ENCODE results near the gene ADRA1B.
A peak's percentile ranks its signal among the peaks of the same experiment; 100 is the strongest.
"Not testable (repeated sequence)": the region's sequence is repeated elsewhere in the genome, so short reads cannot be mapped to it uniquely, and the experiment has no call there.

ADRA1B gene

DNA sequence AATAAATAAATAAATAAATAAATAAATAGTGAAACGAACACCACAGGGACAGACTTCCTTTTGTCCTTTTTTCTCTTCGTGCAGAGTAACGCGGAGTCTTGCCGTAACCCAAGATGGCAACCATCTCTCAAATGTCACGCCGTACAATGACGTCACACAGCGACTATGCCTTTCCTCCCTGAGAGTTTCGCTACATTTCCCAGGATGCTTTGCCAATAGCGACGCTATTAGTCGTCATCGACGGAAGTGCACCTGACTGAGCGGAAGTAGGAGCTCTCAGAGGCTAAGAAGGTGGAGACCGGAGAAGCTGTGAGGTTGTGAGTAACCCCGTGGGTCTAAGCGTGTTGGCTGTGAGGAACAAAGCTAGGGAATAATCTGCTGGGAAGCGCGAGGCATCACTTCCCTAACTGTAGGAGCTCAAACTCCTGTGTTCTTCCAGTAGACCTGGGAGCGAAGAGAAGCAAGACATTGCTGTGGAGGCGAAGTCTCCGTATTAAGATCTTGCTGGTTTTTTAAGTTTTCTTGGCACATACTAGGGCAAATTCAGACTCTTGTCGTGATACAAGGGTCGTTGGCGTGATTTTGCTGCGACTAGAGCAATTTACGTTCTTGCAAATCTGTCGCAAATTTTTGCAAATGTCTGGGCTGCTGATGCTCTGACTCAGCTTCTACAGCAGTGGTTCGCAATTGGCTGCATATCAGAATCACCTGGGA lies 92.8 kb downstream of the ADRA1B start, which contains the start of gene TTC1:
Gene TTC1 (plus strand): TSS at position 263 of the 714 bp plus-strand sequence. CDS start 1,390 bp downstream, outside the sequence.
- ChIA-PET CTCF (interaction anchor here (1.0 to 1.9 kb wide), 2 partner anchors 12 to 22 kb away, joined by 4 to 15 read pairs; no protein-coding TSS in a partner anchor), POLR2A (interaction anchor here (0.9 kb wide), 1 partner anchor 22 kb away, joined by 3 read pairs; no protein-coding TSS in a partner anchor)
- Histone ChIP-seq H3K27me3 (replicated peaks in 2 of 5; ENCODE audit: control insufficient read depth in 4 of 5, insufficient read depth in 5 of 5, low read length in 4 of 5) (no peaks in the 10 kb centered on the region), H3K4me3 (ENCODE audit: control insufficient read depth in 1 of 7, extremely low read depth in 1 of 7, insufficient read depth in 4 of 7, low read depth in 2 of 7, low read length in 6 of 7) (peak within 1 kb of the TSS; percentile 66 to 100 (median 98)), H3K27ac (ENCODE audit: insufficient read depth in 1 of 2, low read depth in 1 of 2, low read length in 2 of 2, poor library complexity in 1 of 2, severe bottlenecking in 2 of 2) (peak within 1 kb of the TSS; percentile 85 to 93), H3K4me1 (ENCODE audit: control extremely low read depth in 1 of 4, control insufficient read depth in 4 of 4, insufficient read depth in 4 of 4, low read length in 3 of 4) (peaks cover 8 to 18% (median 13%) of the 10 kb centered on the region in 4 experiments), H3K36me3 (ENCODE audit: control insufficient read depth in 4 of 4, insufficient read depth in 4 of 4, low read length in 3 of 4) (peaks cover 2 to 17% (median 13%) of the 10 kb centered on the region in 4 experiments), H3K9me3 (ENCODE audit: control extremely low read depth in 1 of 5, control insufficient read depth in 4 of 5, insufficient read depth in 2 of 5, low read depth in 1 of 5, low read length in 4 of 5) (no peaks in the 10 kb centered on the region)
- under 1% methylated on average over 28 of the region's 31 CpGs for WGBS (ENCODE audit: insufficient coverage)
- DNase-seq = peak; percentile 99 to 100 (median 99)

DNA sequence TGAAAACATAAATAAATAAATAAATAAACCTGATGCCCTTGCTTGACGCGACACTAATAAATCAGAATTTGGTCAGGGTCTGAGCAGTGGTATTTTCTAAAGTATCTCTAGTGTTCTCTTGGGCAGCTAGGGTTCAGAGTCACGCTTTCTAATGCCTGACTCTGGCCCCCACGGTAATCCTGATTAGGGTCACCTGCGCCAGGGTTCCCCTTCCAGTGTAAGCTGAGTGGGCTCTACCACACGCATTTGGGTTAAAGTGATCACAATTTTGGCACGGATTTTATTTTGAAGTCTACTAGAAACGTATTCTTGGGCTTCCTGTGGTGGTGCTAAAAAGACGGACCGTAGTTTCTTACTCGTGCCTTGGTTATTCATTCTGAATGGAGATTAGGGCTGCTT lies 93.3 kb downstream of the ADRA1B start:
- Histone ChIP-seq H3K4me1 (ENCODE audit: control extremely low read depth in 1 of 4, control insufficient read depth in 4 of 4, insufficient read depth in 4 of 4, low read length in 3 of 4) (peaks cover 8 to 18% (median 13%) of the 10 kb centered on the region in 4 experiments), H3K27me3 (replicated peaks in 2 of 5; ENCODE audit: control insufficient read depth in 4 of 5, insufficient read depth in 5 of 5, low read length in 4 of 5) (no peaks in the 10 kb centered on the region), H3K4me3 (ENCODE audit: control insufficient read depth in 1 of 7, extremely low read depth in 1 of 7, insufficient read depth in 4 of 7, low read depth in 2 of 7, low read length in 6 of 7) (peak overlapping the region; percentile 66 to 100 (median 98)), H3K36me3 (ENCODE audit: control insufficient read depth in 4 of 4, insufficient read depth in 4 of 4, low read length in 3 of 4) (peaks cover 2 to 17% (median 13%) of the 10 kb centered on the region in 4 experiments), H3K9me3 (ENCODE audit: control extremely low read depth in 1 of 5, control insufficient read depth in 4 of 5, insufficient read depth in 2 of 5, low read depth in 1 of 5, low read length in 4 of 5) (no peaks in the 10 kb centered on the region), H3K27ac (ENCODE audit: insufficient read depth in 1 of 2, low read depth in 1 of 2, low read length in 2 of 2, poor library complexity in 1 of 2, severe bottlenecking in 2 of 2) (peak overlapping the region; percentile 85 to 93)
- DNase-seq = no peak
- 4% methylated on average over 9 of the region's 11 CpGs for WGBS (ENCODE audit: insufficient coverage)
- POLR2A ChIA-PET = no interaction called here
- CTCF ChIA-PET = interaction anchor here (1.0 to 1.9 kb wide), 2 partner anchors 12 to 23 kb away, joined by 4 to 15 read pairs; no protein-coding TSS in a partner anchor

DNA sequence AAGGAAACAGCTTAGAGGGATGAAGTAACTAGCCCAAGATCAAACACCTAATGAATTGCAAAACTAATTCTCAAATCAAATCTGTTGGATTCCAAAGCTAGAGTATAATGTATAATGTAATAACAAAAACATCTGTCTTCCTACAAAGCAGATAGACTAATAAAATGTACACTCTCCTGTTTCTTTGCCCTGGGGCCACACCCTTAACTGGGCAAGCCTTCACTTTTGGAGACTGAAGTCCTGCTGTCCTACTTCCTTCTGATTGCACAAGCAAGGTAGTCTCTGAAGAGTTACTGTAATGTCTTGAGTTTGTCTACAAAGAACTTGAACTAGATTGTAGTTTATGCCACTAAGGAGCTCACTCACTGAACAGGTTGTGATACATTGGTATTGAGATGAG lies 95.2 kb downstream of the ADRA1B start:
- no peak for DNase-seq
- Histone ChIP-seq H3K27me3 (replicated peaks in 2 of 5; ENCODE audit: control insufficient read depth in 4 of 5, insufficient read depth in 5 of 5, low read length in 4 of 5) (no peaks in the 10 kb centered on the region), H3K36me3 (ENCODE audit: control insufficient read depth in 4 of 4, insufficient read depth in 4 of 4, low read length in 3 of 4) (peaks cover 8 to 24% (median 15%) of the 10 kb centered on the region in 4 experiments), H3K4me3 (ENCODE audit: control insufficient read depth in 1 of 7, extremely low read depth in 1 of 7, insufficient read depth in 4 of 7, low read depth in 2 of 7, low read length in 6 of 7) (no peak overlapping the region), H3K27ac (ENCODE audit: insufficient read depth in 1 of 2, low read depth in 1 of 2, low read length in 2 of 2, poor library complexity in 1 of 2, severe bottlenecking in 2 of 2) (no peak overlapping the region), H3K9me3 (ENCODE audit: control extremely low read depth in 1 of 5, control insufficient read depth in 4 of 5, insufficient read depth in 2 of 5, low read depth in 1 of 5, low read length in 4 of 5) (no peaks in the 10 kb centered on the region), H3K4me1 (ENCODE audit: control extremely low read depth in 1 of 4, control insufficient read depth in 4 of 4, insufficient read depth in 4 of 4, low read length in 3 of 4) (peaks cover 8 to 18% (median 13%) of the 10 kb centered on the region in 4 experiments)
- ChIA-PET POLR2A (no interaction called here), CTCF (interaction anchor here (0.5 to 1.5 kb wide), 3 partner anchors 10 to 324 kb away, joined by 3 to 13 read pairs (median 3); no protein-coding TSS in a partner anchor)

DNA sequence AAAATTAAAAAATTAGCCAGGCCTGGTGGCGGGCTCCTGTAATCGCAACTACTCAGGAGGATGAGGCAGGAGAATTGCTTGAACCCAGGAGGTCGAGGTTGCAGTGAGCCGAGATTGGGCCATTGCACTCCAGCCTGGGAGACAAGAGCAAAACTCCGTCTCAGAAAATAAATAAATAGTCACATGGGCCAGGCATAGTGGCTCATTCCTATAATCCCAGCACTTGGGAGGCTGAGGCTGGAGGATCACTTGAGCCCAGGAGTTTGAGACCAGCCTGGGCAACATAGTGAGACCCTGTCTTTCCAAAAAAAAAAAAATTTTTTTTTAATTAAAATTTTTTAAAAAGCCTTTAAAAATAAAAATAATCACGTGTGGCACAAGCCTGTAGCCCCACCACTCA lies 97.9 kb downstream of the ADRA1B start:
- DNase-seq; CTCF ChIA-PET; H3K4me3 ChIP-seq (ENCODE audit: control insufficient read depth in 1 of 7, extremely low read depth in 1 of 7, insufficient read depth in 4 of 7, low read depth in 2 of 7, low read length in 6 of 7); H3K27ac ChIP-seq (ENCODE audit: insufficient read depth in 1 of 2, low read depth in 1 of 2, low read length in 2 of 2, poor library complexity in 1 of 2, severe bottlenecking in 2 of 2); H3K9me3 ChIP-seq (ENCODE audit: control extremely low read depth in 1 of 5, control insufficient read depth in 4 of 5, insufficient read depth in 2 of 5, low read depth in 1 of 5, low read length in 4 of 5); POLR2A ChIA-PET; H3K27me3 ChIP-seq (replicated peaks in 2 of 5; ENCODE audit: control insufficient read depth in 4 of 5, insufficient read depth in 5 of 5, low read length in 4 of 5): not testable (repeated sequence)
- WGBS (ENCODE audit: insufficient coverage) = 98% methylated on average over 6 of the region's 6 CpGs
- Histone ChIP-seq H3K4me1 (ENCODE audit: control extremely low read depth in 1 of 4, control insufficient read depth in 4 of 4, insufficient read depth in 4 of 4, low read length in 3 of 4) (peaks cover 8 to 22% (median 13%) of the 10 kb centered on the region in 4 experiments), H3K36me3 (ENCODE audit: control insufficient read depth in 4 of 4, insufficient read depth in 4 of 4, low read length in 3 of 4) (peaks cover 11 to 34% (median 22%) of the 10 kb centered on the region in 4 experiments)

DNA sequence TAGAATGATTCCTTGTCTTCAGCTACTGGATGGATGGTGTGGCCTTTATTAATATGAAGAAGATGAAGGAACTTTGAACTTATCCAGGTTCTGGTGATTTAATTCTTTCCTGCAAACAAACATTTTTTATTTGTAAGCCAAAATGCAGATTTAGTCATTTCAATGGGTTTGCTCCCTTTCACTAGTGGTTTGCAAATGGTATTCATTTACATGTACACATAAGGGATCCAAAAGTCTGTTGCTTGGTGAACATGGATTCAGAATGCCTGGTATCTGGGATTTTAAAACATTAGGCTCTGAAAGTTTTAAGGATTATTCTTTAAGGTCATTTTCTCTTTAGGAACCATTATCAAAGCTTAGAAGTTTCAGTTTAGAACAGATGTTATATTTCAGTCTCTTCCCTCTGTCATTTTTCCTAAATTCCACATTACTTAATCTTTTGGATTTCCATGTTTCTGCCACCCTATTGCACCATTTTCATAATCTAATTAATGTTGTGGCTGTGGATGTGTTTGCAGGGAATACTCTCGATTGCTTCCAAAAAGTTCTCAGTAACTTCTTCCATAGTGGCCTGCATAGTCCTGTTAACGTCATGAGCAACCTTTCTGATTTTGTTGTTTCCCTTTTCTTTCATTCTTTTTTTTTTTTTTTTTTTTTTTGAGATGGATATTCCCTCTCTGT lies 102.8 kb downstream of the ADRA1B start:
- no peak for DNase-seq
- H3K9me3 ChIP-seq (ENCODE audit: control extremely low read depth in 1 of 5, control insufficient read depth in 4 of 5, insufficient read depth in 2 of 5, low read depth in 1 of 5, low read length in 4 of 5) = no peaks in the 10 kb centered on the region
- ChIA-PET POLR2A (no interaction called here), CTCF (interaction anchor here (3.3 to 3.8 kb wide), 2 partner anchors 32 to 327 kb away, joined by 9 to 17 read pairs; no protein-coding TSS in a partner anchor)
- H3K36me3 ChIP-seq (ENCODE audit: control insufficient read depth in 4 of 4, insufficient read depth in 4 of 4, low read length in 3 of 4) = peaks cover 2 to 26% (median 15%) of the 10 kb centered on the region in 4 experiments
- peaks cover 0 to 4% (median 0%) of the 10 kb centered on the region in 4 experiments for H3K4me1 ChIP-seq (ENCODE audit: control extremely low read depth in 1 of 4, control insufficient read depth in 4 of 4, insufficient read depth in 4 of 4, low read length in 3 of 4)
- no peaks in the 10 kb centered on the region for H3K27me3 ChIP-seq (replicated peaks in 2 of 5; ENCODE audit: control insufficient read depth in 4 of 5, insufficient read depth in 5 of 5, low read length in 4 of 5)
- WGBS (ENCODE audit: insufficient coverage) = no CpG with 5 or more reads among the region's 2 CpGs
- H3K27ac ChIP-seq (ENCODE audit: insufficient read depth in 1 of 2, low read depth in 1 of 2, low read length in 2 of 2, poor library complexity in 1 of 2, severe bottlenecking in 2 of 2) = no peak overlapping the region
- no peak overlapping the region for H3K4me3 ChIP-seq (ENCODE audit: control insufficient read depth in 1 of 7, extremely low read depth in 1 of 7, insufficient read depth in 4 of 7, low read depth in 2 of 7, low read length in 6 of 7)

DNA sequence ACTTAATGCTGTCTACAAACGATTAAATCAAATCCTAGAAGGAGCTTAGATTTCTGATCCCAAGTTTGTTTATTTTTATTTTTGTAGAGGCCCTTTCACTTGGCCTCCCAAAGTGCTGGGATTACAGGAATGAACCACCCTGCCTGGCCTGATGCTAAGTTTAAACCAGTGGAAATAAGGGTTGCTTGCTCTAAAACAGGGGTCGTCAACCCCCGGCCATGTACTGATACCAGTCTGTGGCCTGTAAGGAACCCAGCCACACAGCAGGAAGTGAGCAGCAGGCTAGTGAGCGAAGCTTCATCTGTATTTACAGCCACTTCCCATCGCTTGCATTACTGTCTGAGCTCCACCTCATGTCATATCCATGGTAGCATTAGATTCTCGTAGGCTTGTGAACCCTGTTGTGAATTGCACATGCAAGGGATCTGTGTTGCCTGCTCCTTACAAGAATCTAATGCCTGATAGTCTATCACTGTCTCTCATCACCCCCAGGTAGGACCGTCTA lies 104.0 kb downstream of the ADRA1B start:
- WGBS (ENCODE audit: insufficient coverage) = 90% methylated on average over 5 of the region's 7 CpGs
- Histone ChIP-seq H3K9me3 (ENCODE audit: control extremely low read depth in 1 of 5, control insufficient read depth in 4 of 5, insufficient read depth in 2 of 5, low read depth in 1 of 5, low read length in 4 of 5) (no peaks in the 10 kb centered on the region), H3K27ac (ENCODE audit: insufficient read depth in 1 of 2, low read depth in 1 of 2, low read length in 2 of 2, poor library complexity in 1 of 2, severe bottlenecking in 2 of 2) (no peak overlapping the region), H3K27me3 (replicated peaks in 2 of 5; ENCODE audit: control insufficient read depth in 4 of 5, insufficient read depth in 5 of 5, low read length in 4 of 5) (no peaks in the 10 kb centered on the region), H3K4me3 (ENCODE audit: control insufficient read depth in 1 of 7, extremely low read depth in 1 of 7, insufficient read depth in 4 of 7, low read depth in 2 of 7, low read length in 6 of 7) (no peak overlapping the region), H3K36me3 (ENCODE audit: control insufficient read depth in 4 of 4, insufficient read depth in 4 of 4, low read length in 3 of 4) (peaks cover 3 to 26% (median 16%) of the 10 kb centered on the region in 4 experiments), H3K4me1 (ENCODE audit: control extremely low read depth in 1 of 4, control insufficient read depth in 4 of 4, insufficient read depth in 4 of 4, low read length in 3 of 4) (peaks cover 0 to 4% (median 0%) of the 10 kb centered on the region in 4 experiments)
- CTCF ChIA-PET = interaction anchor here (0.7 to 3.8 kb wide), 10 partner anchors 9 to 669 kb away, joined by 3 to 17 read pairs (median 9); partner anchors contain the start of gene TTC1
- POLR2A ChIA-PET = no interaction called here
- DNase-seq = no peak
